HPDE6-E6E7 (cell line): Measurements from ENCODE around the gene MYH10.
A peak's percentile ranks its signal among the peaks of the same experiment; 100 is the strongest.

Source experiments
- DNase-seq: peaks from one replicate; pipeline ENCODE4 v3.0.0; 2011; ENCODE audit warnings: missing footprints; ENCODE audit errors: extremely low spot score

Gene MYH10

DNA sequence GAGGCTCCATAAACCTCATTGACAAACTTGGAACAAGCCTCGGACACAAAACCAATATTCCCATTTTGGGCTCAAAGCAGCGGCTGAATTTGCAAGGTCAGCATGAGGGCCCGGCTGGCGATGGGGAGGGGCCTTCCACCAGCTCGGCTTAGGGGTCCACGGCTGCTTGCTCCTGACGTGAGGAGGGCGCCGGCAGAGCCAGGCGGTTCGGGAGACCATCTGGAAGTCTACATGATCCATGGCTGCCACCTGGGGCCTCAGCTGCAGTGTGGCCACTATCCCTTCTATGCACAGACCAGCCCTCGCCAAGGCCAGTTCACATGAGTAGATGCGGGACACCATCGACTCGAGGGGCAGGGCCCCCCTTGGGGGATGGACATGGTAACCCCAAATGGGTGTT lies 155.7 kb downstream of the MYH10 start:
- DNase-seq: no peak

- no peak for DNase-seq
These were observed 156.9 kb downstream of the MYH10 start for GRCh38 chr17:8473451-8474192.

GRCh38 chr17:8472663-8473062 lies 157.9 kb downstream of the MYH10 start:
- DNase-seq: no peak

- no peak for DNase-seq
These were observed 160.0 kb downstream of the MYH10 start for GRCh38 chr17:8470447-8471047.

DNA sequence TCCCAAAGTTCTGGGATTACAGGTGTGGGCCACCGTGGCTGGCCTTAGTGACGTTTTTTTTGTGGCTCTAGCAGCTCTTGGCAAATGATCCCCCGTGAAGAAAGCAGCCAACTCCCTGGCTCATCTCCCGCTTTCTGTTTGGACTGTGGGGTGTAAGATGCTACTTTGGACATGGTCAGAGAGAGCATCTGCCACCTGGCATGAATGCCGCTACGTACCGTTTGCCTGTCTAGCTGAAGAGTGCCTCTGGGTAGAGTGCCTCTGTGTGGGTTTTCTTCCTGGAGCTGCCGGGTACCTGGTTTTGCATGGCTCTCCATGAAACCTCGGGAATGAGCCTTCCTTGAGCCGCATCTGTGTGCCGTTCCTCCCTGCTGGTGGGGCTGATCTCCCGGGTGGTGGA lies 160.6 kb downstream of the MYH10 start:
- DNase-seq: no peak

DNA sequence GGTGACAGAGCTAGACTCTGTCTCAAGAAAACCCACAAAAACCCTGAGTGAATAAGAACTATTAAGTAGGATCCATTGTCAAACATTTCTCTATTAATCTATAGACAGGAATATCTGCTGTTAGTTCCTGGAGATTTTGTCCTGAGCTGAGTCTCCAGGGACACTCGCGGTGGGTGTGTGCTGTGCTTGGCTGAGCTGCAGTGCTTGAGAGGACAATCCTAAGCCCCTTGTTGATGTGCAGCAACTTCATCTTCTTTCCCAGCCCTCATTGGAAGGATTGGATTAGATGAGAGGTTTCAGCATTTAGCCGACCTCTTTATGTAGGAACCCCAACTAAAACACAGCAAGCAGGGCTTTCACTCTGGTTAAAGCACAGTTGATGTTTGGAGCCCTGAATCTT lies 161.5 kb downstream of the MYH10 start:
- no peak for DNase-seq

DNA sequence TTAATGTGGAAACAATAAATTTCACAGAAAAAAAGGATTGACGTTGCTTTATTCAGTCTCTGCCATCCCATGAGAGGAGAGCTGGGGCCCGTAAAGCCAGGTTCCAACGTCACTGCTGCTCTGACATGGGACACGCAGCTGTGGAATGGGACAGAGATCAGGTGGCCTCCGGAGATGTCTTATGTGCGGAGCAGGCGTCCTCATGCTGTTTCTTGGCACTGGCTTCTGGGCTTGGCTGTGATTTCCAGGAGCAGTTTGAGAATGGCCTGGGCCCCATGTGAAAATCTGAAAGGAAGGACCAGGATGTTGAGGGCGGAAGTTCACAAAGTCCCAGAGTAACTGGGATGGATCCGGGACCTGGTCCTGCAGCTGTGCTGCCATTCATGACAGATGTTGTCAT lies 162.4 kb downstream of the MYH10 start:
- no peak for DNase-seq

DNA sequence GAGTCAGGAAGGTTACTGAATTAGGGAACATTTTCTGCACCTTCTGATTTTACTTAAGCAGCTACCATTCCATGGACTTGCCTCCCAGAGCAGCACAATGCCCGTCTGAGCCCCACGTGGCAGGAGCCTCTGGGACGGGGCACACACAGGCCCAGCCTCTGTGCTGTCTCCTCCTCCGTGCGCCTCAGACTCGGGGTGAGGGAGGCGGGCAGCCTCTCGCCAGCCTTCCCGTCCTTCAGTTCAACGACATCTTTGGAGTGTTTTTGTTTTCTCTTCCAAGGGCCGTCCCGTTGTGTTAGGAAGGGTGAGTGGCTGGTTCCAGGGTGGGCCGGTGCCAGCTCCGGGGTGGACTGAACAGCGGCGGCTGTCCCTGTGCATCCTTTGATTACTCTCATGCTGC lies 163.0 kb downstream of the MYH10 start:
- DNase-seq: no peak

DNA sequence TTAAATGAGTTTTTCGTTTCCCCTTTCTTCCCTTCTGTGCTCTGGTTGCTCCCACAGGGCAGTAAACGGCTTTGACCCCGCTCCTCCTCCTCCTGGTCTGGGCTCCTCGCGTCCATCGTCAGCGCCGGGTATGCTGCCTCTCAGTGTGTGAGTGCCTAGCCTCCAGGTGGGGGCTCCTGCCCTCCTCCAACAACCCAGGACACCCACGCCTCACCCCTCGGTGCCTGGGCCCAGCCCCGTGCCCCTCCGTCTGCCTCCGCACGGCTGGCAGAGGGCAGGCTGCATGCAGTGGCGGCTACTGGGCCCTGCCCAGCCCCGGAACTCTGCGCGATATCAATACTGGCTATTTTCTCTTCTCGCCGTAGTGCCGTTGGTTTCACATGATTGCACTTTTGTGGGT lies 163.7 kb downstream of the MYH10 start:
- no peak for DNase-seq

GRCh38 chr17:8466456-8466855 lies 164.1 kb downstream of the MYH10 start:
- no peak for DNase-seq

DNA sequence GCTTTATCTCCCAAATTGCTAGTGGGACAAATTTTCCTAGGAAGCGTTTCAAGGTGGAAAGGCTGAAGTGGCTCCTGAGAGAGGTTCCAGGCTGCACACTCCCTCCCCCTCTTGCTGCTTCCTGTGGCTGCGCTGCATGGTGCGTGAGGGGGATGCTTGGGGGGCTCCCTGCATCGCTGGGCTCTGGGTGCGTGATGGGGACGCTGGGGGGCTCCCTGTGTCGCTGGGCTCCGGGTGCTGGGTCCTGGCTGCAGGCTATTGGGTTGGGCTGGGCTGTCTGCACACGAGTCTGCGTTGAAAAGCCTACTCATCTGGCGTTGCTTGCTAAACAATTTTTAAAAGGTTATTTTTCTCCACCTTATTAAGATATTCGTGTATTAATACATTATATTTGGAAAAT lies 164.8 kb downstream of the MYH10 start:
- no peak for DNase-seq

- DNase-seq: peak; percentile 12
These were observed 165.2 kb downstream of the MYH10 start for GRCh38 chr17:8465356-8465755.

GRCh38 chr17:8464941-8465340 lies 165.6 kb downstream of the MYH10 start:
- DNase-seq: no peak

DNA sequence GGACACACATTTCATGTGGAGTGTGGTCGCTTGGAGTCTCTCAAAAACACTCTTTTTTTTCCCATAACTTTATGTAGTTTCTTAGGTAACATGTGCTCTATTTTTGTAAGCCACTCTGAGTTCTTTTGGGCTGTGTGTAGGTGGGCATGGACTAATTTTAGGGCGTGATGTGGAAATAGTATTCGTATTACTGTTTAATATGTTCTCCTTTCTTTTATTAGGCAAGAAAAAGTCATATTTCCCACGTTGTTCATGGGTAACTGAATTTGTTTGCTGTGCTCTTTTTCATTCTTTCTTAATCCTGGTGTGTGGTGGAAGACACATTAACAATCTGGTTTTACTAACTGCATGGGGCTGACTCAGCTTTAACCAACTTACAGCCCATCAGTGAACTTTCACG lies 167.4 kb downstream of the MYH10 start:
- no peak for DNase-seq

DNA sequence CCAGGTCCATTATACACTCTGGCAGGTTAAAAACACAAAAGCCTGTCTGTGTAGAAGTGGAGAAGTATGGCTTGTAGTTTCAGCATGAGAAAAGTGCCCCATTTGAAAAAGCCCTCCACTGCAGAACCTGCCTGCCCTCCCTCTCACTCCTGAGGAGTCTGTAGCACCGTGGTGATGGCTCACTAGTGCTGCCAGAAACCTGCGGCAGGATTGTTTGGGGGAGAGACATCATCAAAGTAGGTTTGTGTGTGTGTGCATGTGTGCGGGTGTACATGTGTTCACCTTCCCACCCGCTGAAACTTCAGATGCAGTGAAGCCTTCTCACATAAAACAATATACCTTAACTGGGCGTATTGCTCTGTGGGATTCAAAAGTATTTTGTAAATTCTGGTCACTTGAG lies 168.0 kb downstream of the MYH10 start:
- DNase-seq: no peak

DNA sequence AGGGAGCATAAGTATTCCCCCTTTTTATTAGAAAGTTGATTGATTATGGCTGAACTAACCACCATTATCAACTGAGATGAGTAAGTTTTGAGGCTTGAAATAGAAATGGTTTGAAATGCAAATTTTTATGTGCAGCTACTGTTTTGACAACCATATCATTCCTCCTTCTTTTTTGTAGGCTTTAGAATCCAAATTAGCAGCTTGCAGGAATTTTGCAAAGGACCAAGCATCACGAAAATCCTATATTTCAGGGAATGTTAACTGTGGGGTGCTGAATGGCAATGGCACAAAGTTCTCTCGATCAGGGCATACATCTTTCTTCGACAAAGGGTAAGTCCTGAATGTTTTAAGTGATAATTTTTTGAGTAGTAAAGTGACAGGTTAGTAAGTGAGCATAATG lies 170.7 kb downstream of the MYH10 start:
- DNase-seq: no peak

DNA sequence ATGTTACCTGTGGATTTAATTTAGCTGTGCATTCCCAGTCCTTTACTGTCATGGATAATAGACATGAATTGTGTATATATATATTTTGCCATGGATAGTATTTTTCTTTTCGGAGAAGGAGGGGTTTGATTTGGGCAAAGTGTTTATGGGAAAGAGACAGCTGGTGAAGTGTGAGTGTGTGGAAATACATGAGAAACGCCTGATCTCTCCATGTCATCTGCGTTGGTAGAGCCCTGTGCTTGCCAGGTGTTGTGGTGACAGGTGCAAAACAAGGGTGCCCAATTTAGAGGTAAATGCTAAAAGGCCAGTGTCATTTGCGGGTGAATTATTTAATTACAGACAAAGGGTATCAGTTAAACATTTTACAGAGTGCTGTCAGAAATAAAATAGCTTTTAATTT lies 171.4 kb downstream of the MYH10 start:
- no peak for DNase-seq

- no peak for DNase-seq
These were observed 172.4 kb downstream of the MYH10 start for GRCh38 chr17:8458128-8458527.

- DNase-seq: no peak
These were observed 174.8 kb downstream of the MYH10 start for GRCh38 chr17:8455665-8456209.

GRCh38 chr17:8453326-8453725 lies 177.2 kb downstream of the MYH10 start:
- no peak for DNase-seq

DNA sequence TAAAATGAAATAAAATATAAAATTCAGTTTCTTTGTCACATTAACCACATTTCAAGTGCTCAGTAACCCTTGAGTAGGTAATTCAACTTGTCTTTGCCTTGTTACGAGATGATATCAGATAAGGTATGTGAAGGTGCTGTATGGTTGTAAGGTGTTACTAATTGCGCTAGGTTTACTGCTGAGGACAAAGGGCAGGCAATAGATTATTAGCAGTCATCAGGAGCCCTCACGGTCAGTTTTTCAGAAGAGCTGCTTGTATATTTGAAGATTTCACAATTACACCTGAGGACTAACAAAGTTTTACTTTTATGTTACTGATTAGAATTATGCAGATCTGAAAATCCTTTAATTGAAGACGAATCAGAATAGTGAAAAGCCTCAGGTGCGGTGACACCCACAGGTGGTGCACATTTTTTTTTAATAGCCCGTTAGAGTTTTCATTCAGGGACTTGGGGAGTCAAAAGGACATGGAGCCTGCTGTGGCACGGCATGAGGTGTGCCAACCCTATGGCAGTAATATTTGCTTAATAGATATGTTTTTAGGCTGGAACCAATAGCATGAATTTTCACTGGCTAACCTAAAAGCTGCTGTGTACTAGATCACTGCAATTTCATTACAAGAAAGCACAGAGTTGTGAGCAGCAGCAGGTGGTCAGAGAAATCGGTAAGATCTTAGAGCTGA lies 178.5 kb downstream of the MYH10 start:
- DNase-seq: no peak

GRCh38 chr17:8448310-8448709 lies 182.2 kb downstream of the MYH10 start:
- no peak for DNase-seq

DNA sequence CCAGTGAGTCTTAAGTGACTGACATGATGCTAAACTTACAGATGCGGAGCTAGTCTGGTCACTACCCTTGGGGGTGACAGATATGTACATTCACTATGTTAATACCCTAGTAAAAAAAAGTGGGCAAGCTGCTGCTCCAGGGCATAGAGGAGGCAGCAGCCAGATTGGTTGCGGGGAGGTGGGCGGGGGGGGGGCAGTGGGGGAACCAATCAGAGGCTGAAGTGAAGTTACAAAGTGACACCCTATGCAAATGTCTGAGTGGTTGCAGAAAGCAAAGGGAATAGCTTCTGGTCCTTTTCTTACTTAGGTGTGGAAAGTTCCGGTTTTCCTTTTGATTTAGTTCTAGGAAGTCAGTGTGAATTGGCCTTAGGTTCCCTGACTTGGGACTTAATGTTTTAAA lies 182.7 kb downstream of the MYH10 start:
- DNase-seq: no peak
